Fibroblast of the aortic adventitia (primary cell): ENCODE results near the gene RNF223. TPM values are rescaled to one million over a fixed set of nuclear protein-coding genes. Genes with fewer than 3 reads are reported as not detected.

ENCODE experiments used
- DNase-seq: peaks from one replicate; pipeline ENCODE4 v3.0.0-alpha.2; 2010; ENCODE audit warnings: low read depth
- H3K4me3 ChIP-seq: 2 replicates; pipeline ENCODE4 v1.5.1; 2011; ENCODE audit warnings: low read depth, mild to moderate bottlenecking, control low read depth, low read length, moderate library complexity
- total RNA-seq: library from RNA; depleted of rRNA; stranded (reverse); fragments of >200 nt; gene quantifications from 2 replicates; pipeline ENCODE4 v1.2.3, GENCODE V29; 2012; ENCODE audit warnings: low replicate concordance
- TF ChIP-seq, protein P1 (sequence below): IDR thresholded peaks from 2 replicates; pipeline ENCODE4 v1.5.1; 2011; ENCODE audit warnings: mild to moderate bottlenecking, low read length, control low read depth, inconsistent platforms; ENCODE audit not compliant: insufficient read depth

RNF223 gene
- total RNA-seq, 1 donor, result not detected

DNA sequence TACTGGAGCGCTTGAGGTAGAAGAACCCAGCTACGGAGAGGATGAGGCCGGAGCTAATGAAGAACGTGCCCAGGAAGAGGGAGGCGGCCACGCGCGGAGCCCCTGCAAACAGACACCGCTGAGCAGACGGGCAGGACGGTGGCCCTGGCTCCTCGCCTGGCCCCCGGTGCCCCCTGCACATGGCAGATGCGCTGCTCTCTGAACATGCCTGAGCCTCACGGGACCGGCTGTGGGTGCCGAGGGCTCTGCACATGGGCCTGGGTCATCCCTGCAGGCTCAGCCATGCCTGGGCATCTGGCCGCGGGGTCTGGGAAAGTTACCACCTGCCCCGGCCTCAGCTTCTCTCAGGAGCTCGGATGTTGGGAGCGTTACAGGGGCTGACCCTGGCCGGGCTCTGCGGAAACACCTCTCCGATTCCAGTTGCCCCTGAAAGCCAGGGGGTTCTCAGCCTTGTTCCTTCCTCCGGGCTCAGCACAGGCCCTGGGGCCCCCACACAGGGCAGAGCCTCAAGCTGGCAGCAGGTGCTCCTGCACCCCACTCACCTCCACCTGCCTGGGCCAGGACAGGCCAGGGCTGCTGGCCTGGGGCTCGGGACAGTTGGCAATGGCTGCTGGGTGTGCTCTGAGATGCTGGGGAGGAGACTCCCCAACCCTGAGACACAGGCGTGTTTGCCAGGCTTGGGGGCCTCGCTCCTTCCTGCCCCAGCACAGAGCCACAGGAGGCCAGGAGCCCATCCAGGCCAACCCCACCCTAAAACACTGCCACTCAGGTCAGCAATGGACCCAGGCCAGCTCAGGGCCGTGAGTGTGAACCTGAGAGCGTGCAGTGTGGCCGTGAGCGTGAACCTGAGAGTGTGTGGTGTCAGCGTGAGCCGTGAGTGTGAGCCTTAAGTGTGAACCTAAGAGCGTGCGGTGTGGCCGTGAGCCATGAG, 12.1 kb upstream of the RNF223 start:
- TF ChIP-seq, protein P1, sequence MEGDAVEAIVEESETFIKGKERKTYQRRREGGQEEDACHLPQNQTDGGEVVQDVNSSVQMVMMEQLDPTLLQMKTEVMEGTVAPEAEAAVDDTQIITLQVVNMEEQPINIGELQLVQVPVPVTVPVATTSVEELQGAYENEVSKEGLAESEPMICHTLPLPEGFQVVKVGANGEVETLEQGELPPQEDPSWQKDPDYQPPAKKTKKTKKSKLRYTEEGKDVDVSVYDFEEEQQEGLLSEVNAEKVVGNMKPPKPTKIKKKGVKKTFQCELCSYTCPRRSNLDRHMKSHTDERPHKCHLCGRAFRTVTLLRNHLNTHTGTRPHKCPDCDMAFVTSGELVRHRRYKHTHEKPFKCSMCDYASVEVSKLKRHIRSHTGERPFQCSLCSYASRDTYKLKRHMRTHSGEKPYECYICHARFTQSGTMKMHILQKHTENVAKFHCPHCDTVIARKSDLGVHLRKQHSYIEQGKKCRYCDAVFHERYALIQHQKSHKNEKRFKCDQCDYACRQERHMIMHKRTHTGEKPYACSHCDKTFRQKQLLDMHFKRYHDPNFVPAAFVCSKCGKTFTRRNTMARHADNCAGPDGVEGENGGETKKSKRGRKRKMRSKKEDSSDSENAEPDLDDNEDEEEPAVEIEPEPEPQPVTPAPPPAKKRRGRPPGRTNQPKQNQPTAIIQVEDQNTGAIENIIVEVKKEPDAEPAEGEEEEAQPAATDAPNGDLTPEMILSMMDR, result no peak
- H3K4me3 ChIP-seq, result no peak overlapping the region
- no peak for DNase-seq

DNA sequence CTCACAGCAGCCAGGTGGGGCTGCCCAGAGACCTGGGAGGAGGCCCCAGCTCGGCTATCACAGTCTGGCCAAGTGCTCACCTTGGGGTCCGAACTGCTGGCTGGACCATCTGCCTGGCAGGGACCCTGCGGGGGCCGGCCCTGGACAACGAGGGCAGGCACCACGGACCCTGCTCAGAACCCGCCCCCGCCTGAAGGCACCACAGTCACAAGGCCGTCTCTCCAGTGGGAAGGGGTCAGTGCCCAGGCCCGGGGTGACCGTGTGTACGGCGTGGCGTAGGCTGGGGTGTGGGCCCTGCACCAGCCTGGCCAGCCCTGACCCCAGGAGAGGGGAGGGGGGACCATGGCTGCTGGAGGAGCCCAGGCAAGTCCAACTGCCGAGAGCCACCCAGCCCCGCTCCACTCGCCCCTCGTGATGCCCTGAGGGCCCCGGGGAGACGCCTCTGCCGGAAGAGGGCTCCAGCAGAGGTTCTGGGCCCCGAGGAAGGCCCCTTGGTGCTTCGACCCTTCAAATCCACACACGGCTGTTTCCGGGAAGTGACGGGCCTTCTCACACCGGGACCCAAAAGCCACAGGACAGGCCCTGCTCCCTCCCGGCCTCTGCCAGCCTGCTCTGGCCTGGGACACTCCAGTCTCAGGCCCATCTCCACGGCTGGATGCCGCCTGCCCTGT, 11.2 kb upstream of the RNF223 start:
- no peak for DNase-seq
- TF ChIP-seq, protein P1, result no peak
- H3K4me3 ChIP-seq, result no peak overlapping the region

DNA sequence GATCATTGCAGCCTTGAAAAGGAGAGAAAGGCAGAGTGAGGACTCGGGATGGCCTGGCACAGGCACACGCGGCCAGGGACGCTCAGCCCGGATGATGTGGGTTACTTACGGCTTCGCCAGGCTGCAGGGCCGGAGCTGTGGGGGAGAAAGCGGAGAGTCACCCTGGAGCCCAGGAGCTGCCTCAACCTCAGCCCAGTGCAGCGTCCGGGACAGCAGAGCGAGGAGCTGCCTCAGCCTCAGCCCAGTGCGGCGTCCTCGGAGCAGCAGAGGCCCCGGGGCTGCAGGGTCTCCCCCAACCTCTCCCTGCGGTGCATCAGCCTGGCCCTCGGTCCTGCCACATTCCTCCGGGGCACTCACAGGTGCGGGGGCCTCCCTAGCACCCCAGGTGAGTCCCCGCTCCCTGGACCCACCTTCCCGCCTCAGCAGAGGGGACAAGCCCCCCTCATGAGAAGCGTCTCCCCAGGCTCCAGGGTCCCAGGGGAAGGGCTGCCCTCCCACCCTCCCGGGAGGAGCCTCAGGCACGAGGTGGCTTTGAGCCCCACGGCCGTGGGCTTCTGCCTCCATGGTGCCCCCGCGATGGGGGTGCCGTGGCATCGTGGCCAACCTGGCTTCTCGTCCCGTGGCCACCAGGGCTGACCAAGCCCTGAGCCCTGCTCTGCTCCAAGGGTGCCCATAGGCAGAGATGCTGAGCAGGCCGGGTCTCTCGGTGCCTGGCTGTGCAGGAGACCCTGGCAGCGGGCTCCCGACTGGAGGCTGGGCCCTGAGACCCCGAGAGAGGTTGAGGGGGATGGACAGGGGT, 10.5 kb upstream of the RNF223 start:
- TF ChIP-seq, protein P1, result no peak
- no peak for DNase-seq
- no peak overlapping the region for H3K4me3 ChIP-seq

DNA sequence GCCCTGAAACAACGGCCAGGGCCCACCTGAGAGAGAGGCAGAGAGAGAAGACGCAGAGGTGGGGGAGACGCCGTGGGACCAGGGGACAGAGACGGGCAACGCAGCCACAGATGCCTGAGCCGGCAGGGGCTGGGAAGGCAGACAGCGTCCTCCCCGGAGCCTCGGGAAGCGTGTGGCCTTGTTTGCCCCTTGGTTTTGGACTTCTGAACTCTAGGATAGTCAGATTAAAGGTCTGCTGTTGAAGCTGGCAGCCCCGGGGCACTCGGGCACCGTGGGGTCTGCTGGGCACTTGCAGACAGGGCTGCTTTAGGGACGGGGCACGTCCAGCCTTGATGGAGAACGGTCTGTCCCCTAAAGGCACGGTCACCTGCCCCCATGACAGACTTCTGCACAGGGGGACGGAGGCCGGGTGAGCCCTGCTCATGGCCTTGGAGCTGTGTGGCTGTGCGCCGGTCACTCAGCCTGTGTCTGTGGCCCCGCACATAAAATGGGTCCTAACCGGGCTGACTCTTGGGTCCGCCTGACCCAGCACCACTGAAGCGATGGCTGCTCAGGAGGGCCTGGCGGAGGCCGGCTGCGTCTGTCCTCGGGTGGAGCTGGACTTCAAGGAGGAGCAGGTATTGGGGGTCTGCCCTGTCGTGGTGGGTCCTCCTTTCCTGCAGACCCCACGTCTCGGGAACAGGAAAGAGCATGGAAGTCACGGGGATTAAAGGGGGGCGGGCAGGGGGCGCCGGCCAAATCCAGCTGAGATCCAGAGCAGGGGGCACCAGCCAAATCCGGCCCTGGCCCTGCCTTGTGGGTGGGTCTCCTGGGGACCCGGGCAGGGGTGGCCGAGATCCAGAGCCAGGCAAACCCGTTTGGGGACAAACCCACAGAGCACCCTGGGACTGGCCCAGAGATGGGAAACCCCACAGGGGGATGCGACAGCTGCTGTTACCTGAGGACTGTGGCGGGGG, 9.6 kb upstream of the RNF223 start:
- TF ChIP-seq, protein P1, result no peak
- H3K4me3 ChIP-seq, result no peak overlapping the region
- DNase-seq, result no peak

DNA sequence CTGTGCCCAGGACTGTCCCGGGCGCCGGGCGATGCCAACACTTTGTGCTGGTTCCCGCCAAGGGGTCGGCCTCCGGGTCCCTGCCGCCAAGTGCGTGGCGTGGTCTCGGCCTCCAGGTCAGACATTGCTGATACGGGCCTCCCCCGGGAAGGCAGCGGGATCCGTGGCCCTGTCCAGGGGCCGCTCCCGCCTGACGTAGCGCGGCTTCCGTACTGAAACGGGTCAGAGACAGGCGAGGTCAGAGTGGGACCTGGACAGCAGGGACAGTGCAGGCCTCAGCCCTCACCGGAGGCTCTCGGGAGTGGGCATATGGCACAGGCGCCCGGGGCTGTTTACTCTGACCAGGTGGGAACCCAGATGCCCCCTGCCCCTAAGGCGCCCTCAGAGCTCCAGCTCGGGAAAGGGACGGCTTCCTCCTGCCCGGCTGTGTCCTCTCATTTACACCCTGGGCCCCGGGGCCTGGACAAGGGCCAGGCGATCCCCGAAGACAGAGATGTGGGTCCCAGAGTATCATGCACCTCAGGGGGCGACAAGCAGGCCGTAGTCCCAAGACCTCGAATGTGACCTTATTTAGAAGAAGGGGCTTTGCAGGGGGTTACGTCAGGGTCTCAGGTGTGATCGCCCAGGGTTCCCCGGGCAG, 8.8 kb upstream of the RNF223 start:
- no peak for DNase-seq
- TF ChIP-seq, protein P1, result no peak

More for the DNA sequence above, 8.8 kb upstream of the RNF223 start:
- no peak overlapping the region for H3K4me3 ChIP-seq
